DOHH2 (cell line): ENCODE data around the gene KLK7.

ENCODE experiments used
- H3F3A ChIP-seq: fragments of 200-600 bp; sonication (generic), shearing (Covaris generic); 2 replicates; pipeline ENCODE4 v1.6.0; 2016; ENCODE audit warnings: antibody characterized with exemption, mild to moderate bottlenecking; ENCODE audit not compliant: control insufficient read depth, insufficient read depth
- H3K27ac ChIP-seq: fragments of 200-600 bp; sonication (generic); 2 replicates; pipeline ENCODE4 v1.5.1; 2014; ENCODE audit warnings: low read depth, mild to moderate bottlenecking, low read length, moderate library complexity
- H3K27me3 ChIP-seq: fragments of 200-600 bp; sonication (generic); 2 replicates; pipeline ENCODE4 v1.6.1; 2014; ENCODE audit warnings: mild to moderate bottlenecking, low read length, mixed read lengths; ENCODE audit not compliant: control insufficient read depth
- H3K36me3 ChIP-seq: fragments of 200-600 bp; sonication (generic); 2 replicates; pipeline ENCODE4 v1.6.1; 2014; ENCODE audit warnings: mild to moderate bottlenecking, low read length, moderate library complexity, mixed read lengths; ENCODE audit not compliant: control insufficient read depth
- H3K4me1 ChIP-seq: fragments of 200-600 bp; sonication (generic); 2 replicates; pipeline ENCODE4 v1.6.1; 2014; ENCODE audit warnings: mild to moderate bottlenecking, low read length, mixed read lengths; ENCODE audit not compliant: control insufficient read depth
- H3K4me2 ChIP-seq: fragments of 200-600 bp; sonication (generic); 2 replicates; pipeline ENCODE4 v1.6.0; 2014; ENCODE audit warnings: mild to moderate bottlenecking, low read length, moderate library complexity
- H3K4me3 ChIP-seq: fragments of 200-600 bp; sonication (generic); 2 replicates; pipeline ENCODE4 v1.5.1; 2014; ENCODE audit warnings: mild to moderate bottlenecking, low read length, mixed read lengths
- H3K79me2 ChIP-seq: fragments of 200-600 bp; sonication (generic); 2 replicates; pipeline ENCODE4 v1.6.1; 2014; ENCODE audit warnings: mild to moderate bottlenecking, low read length, mixed read lengths; ENCODE audit not compliant: control insufficient read depth
- H3K9me2 ChIP-seq: fragments of 200-600 bp; sonication (generic); replicated peaks from 2 replicates; pipeline ENCODE4 v1.6.1; 2014; ENCODE audit warnings: mild to moderate bottlenecking, low read length, mixed read lengths; ENCODE audit not compliant: control insufficient read depth
- H3K9me3 ChIP-seq: fragments of 200-600 bp; sonication (generic); 2 replicates; pipeline ENCODE4 v1.6.1; 2014; ENCODE audit warnings: antibody characterized with exemption, low read length, mixed read lengths; ENCODE audit not compliant: control insufficient read depth, insufficient read depth
- H4K20me1 ChIP-seq: fragments of 200-600 bp; sonication (generic); 2 replicates; pipeline ENCODE4 v1.6.0; 2014; ENCODE audit warnings: low read depth, mild to moderate bottlenecking, antibody characterized with exemption, low read length, moderate library complexity; ENCODE audit not compliant: control insufficient read depth, insufficient read depth
- CTCF ChIP-seq: fragments of 200-600 bp; sonication (generic); IDR thresholded peaks from one replicate; pipeline ENCODE4 v1.5.1; 2014; ENCODE audit warnings: antibody characterized with exemption, mild to moderate bottlenecking, low read depth, low read length; ENCODE audit not compliant: poor library complexity, severe bottlenecking
- EZH2phosphoT487 ChIP-seq: fragments of 200-600 bp; sonication (generic); IDR thresholded peaks from 2 replicates; pipeline ENCODE4 v1.6.1; 2017; ENCODE audit warnings: borderline replicate concordance, mild to moderate bottlenecking, antibody characterized with exemption, low read length, moderate library complexity, mixed read lengths

The KLK7 gene

GRCh38 chr19:50952910-50953309 is 30.8 kb downstream of the KLK7 start, which contains the start of gene KLK5:
TSS of gene KLK5 (minus strand) at chr19:50953038. CDS start at chr19:50952657, 381 bp downstream.
- H3K4me3 ChIP-seq = no peak within 1 kb of the TSS
- no peaks in the 10 kb centered on the region for H3K9me2 ChIP-seq
- H3K27ac ChIP-seq = no peak within 1 kb of the TSS
- H3K4me1 ChIP-seq = no peaks in the 10 kb centered on the region
- no peaks in the 10 kb centered on the region for H3F3A ChIP-seq
- no peaks in the 10 kb centered on the region for H4K20me1 ChIP-seq
- TF ChIP-seq EZH2phosphoT487 = no peak
- no peak for TF ChIP-seq CTCF
- H3K36me3 ChIP-seq = no peaks in the 10 kb centered on the region
- H3K9me3 ChIP-seq = no peaks in the 10 kb centered on the region
- H3K4me2 ChIP-seq = no peak within 1 kb of the TSS
- no peaks in the 10 kb centered on the region for H3K27me3 ChIP-seq
- no peaks in the 10 kb centered on the region for H3K79me2 ChIP-seq

GRCh38 chr19:50949861-50950260 is 33.9 kb downstream of the KLK7 start:
- H3K27ac ChIP-seq = no peak overlapping the region
- no peaks in the 10 kb centered on the region for H3F3A ChIP-seq
- no peak overlapping the region for H3K4me2 ChIP-seq
- H3K9me3 ChIP-seq = no peaks in the 10 kb centered on the region
- no peaks in the 10 kb centered on the region for H4K20me1 ChIP-seq
- no peaks in the 10 kb centered on the region for H3K36me3 ChIP-seq
- H3K27me3 ChIP-seq = no peaks in the 10 kb centered on the region
- no peak overlapping the region for H3K4me3 ChIP-seq
- no peaks in the 10 kb centered on the region for H3K4me1 ChIP-seq
- TF ChIP-seq EZH2phosphoT487 (no peak), CTCF (no peak)
- H3K79me2 ChIP-seq = no peaks in the 10 kb centered on the region
- no peaks in the 10 kb centered on the region for H3K9me2 ChIP-seq

- H3F3A ChIP-seq = no peaks in the 10 kb centered on the region
- H3K4me3 ChIP-seq = no peak overlapping the region
- no peaks in the 10 kb centered on the region for H3K36me3 ChIP-seq
- H3K79me2 ChIP-seq = no peaks in the 10 kb centered on the region
- no peaks in the 10 kb centered on the region for H3K9me2 ChIP-seq
- H3K4me2 ChIP-seq = no peak overlapping the region
- H3K27ac ChIP-seq = no peak overlapping the region
- H4K20me1 ChIP-seq = no peaks in the 10 kb centered on the region
- no peaks in the 10 kb centered on the region for H3K4me1 ChIP-seq
- H3K27me3 ChIP-seq = no peaks in the 10 kb centered on the region
- TF ChIP-seq CTCF (no peak), EZH2phosphoT487 (no peak)
- no peaks in the 10 kb centered on the region for H3K9me3 ChIP-seq
These were observed 36.6 kb downstream of the KLK7 start for GRCh38 chr19:50947123-50947522.

- Histone ChIP-seq H3K36me3 (no peaks in the 10 kb centered on the region), H3K9me3 (no peaks in the 10 kb centered on the region), H3K4me2 (no peak overlapping the region), H3F3A (no peaks in the 10 kb centered on the region), H4K20me1 (no peaks in the 10 kb centered on the region), H3K9me2 (no peaks in the 10 kb centered on the region), H3K27ac (no peak overlapping the region), H3K4me1 (no peaks in the 10 kb centered on the region), H3K4me3 (no peak overlapping the region), H3K79me2 (no peaks in the 10 kb centered on the region), H3K27me3 (no peaks in the 10 kb centered on the region)
- TF ChIP-seq EZH2phosphoT487 (no peak), CTCF (no peak)
These were observed 38.9 kb downstream of the KLK7 start for GRCh38 chr19:50944795-50945194.
